HCT116 (cell line): Measurements from ENCODE around the gene ADGRA1. TPM values are rescaled to one million over a fixed set of nuclear protein-coding genes. Genes with fewer than 3 reads are reported as not detected.

Experiments used
- ATAC-seq: fragments of 200-7000 bp; cut with Tn5 transposase; 2 replicates; pipeline ENCODE4 v1.9.1; 2020; ENCODE audit warnings: mild to moderate bottlenecking, moderate library complexity
- BruUV-seq: library from RNA; stranded (reverse); fragments of 400-500 nt; replicated peaks from 2 replicates; lab custom pipeline; 2021; lab: Mats Ljungman, UMichigan
- CTCF ChIA-PET: fragments of 300-600 bp; sonication (Branson Sonifier 250); formaldehyde crosslinking; loops from one replicate; lab custom pipeline; 2021; ENCODE audit warnings: antibody characterized with exemption; lab: Charles Lee
- POLR2A ChIA-PET: fragments of 300-600, 350-600 bp; sonication (Branson Sonifier 250); formaldehyde crosslinking; loops from one replicate; lab custom pipeline; 2021; ENCODE audit warnings: antibody characterized with exemption; lab: Charles Lee
- RAD21 ChIA-PET, 2 experiments: fragments of 300-600 bp; sonication (Branson Sonifier 250); formaldehyde crosslinking; loops; one replicate each; lab custom pipeline; 2023; ENCODE audit warnings: low total read pairs in 2 of 2; ENCODE audit not compliant: uncharacterized antibody in 2 of 2, unreplicated experiment in 2 of 2, low non-redundant PET in 1 of 2; lab: Charles Lee
- DNase-seq: peaks from one replicate; pipeline ENCODE4 v3.0.0-alpha.2; 2010; ENCODE audit warnings: low read depth, low spot score
- H2AFZ ChIP-seq: fragments of 200-600 bp; shearing (Covaris generic), sonication (generic); 2 replicates; pipeline ENCODE4 v1.6.1; 2017; ENCODE audit warnings: low read depth, mixed run types, mixed read lengths, antibody characterized with exemption, low read length; ENCODE audit not compliant: poor library complexity, severe bottlenecking
- H3K27ac ChIP-seq: 2 replicates; pipeline ENCODE4 v1.5.1; 2012; ENCODE audit warnings: low read depth, low read length
- H3K27me3 ChIP-seq: fragments of 200-600 bp; sonication (generic); 2 replicates; pipeline ENCODE4 v1.6.1; 2016; ENCODE audit warnings: mixed run types, low read length, mixed read lengths; ENCODE audit not compliant: insufficient read depth
- H3K36me3 ChIP-seq, 2 experiments: fragments of 200-500 bp in 1 of 2; fragments of 200-600 bp in 1 of 2; sonication (Bioruptor generic) in 1 of 2; sonication (generic) in 1 of 2; 2 replicates each; pipeline versions ENCODE4 v1.5.1 to v1.6.1; 2014 to 2016; ENCODE audit warnings: low read length in 2 of 2, inconsistent platforms in 1 of 2, mixed read lengths in 1 of 2, mixed run types in 1 of 2; ENCODE audit not compliant: insufficient read depth in 2 of 2, control insufficient read depth in 1 of 2
- H3K4me1 ChIP-seq, 2 experiments: fragments of 200-600 bp in 1 of 2; sonication (generic) in 1 of 2; 2 replicates each; pipeline versions ENCODE4 v1.5.1 to v1.6.1; 2012 to 2017; ENCODE audit warnings: low read length in 2 of 2, inconsistent platforms in 1 of 2, mild to moderate bottlenecking in 1 of 2, mixed read lengths in 1 of 2, mixed run types in 1 of 2, moderate library complexity in 1 of 2; ENCODE audit not compliant: insufficient read depth in 2 of 2, control insufficient read depth in 1 of 2
- H3K4me2 ChIP-seq: fragments of 200-600 bp; sonication (generic); 2 replicates; pipeline ENCODE4 v1.6.1; 2017; ENCODE audit warnings: mixed run types, low read length, mixed read lengths
- H3K4me3 ChIP-seq, 2 experiments: fragments of 200-600 bp in 1 of 2; sonication (generic) in 1 of 2; replicated peaks in 1 of 2; 2 replicates each; pipeline ENCODE4 v1.5.1; 2011 to 2016; ENCODE audit warnings: low read length in 2 of 2, control low read depth in 1 of 2, low read depth in 1 of 2, mild to moderate bottlenecking in 1 of 2, mixed read lengths in 1 of 2, mixed run types in 1 of 2
- H3K79me2 ChIP-seq: fragments of 200-600 bp; sonication (generic); 2 replicates; pipeline ENCODE4 v1.6.1; 2017; ENCODE audit warnings: mild to moderate bottlenecking, mixed run types, low read length, moderate library complexity, mixed read lengths; ENCODE audit not compliant: insufficient read depth
- H3K9ac ChIP-seq: fragments of 200-600 bp; sonication (generic); 2 replicates; pipeline ENCODE4 v1.6.1; 2016; ENCODE audit warnings: low read length, mixed read lengths
- H3K9me2 ChIP-seq: fragments of 200-600 bp; sonication (generic), shearing (Covaris generic); 2 replicates; pipeline ENCODE4 v1.6.1; 2017; ENCODE audit warnings: mixed run types, mild to moderate bottlenecking, moderate library complexity; ENCODE audit not compliant: insufficient read depth
- H3K9me3 ChIP-seq, 2 experiments: fragments of 200-500 bp in 1 of 2; fragments of 200-600 bp in 1 of 2; sonication (Bioruptor generic) in 1 of 2; sonication (generic) in 1 of 2; 2 replicates each; pipeline ENCODE4 v1.6.1; 2014 to 2017; ENCODE audit warnings: low read length in 2 of 2, mixed read lengths in 2 of 2, inconsistent platforms in 1 of 2, low read depth in 1 of 2, mild to moderate bottlenecking in 1 of 2, mixed run types in 1 of 2, moderate library complexity in 1 of 2; ENCODE audit not compliant: control insufficient read depth in 1 of 2, insufficient read depth in 1 of 2
- H4K20me1 ChIP-seq: fragments of 200-600 bp; sonication (generic), shearing (Covaris generic); 2 replicates; pipeline ENCODE4 v1.6.1; 2017; ENCODE audit warnings: mixed run types, mild to moderate bottlenecking, moderate library complexity; ENCODE audit not compliant: insufficient read depth
- CEBPB ChIP-seq: IDR thresholded peaks from 2 replicates; pipeline ENCODE4 v1.6.1; 2012; ENCODE audit warnings: low read depth
- EGR1 ChIP-seq: IDR thresholded peaks from 2 replicates; pipeline ENCODE4 v1.6.1; 2012; ENCODE audit warnings: low read depth
- EZH2 ChIP-seq: fragments of 200-600 bp; sonication (generic); IDR thresholded peaks from 2 replicates; pipeline ENCODE4 v1.6.1; 2017; ENCODE audit warnings: antibody characterized with exemption, mixed run types
- FOSL1 ChIP-seq: IDR thresholded peaks from 2 replicates; pipeline ENCODE4 v1.6.1; 2012; ENCODE audit warnings: low read depth
- JUND ChIP-seq: IDR thresholded peaks from 2 replicates; pipeline ENCODE4 v1.6.1; 2012
- POLR2A ChIP-seq: IDR thresholded peaks from 2 replicates; pipeline ENCODE4 v1.7.0; 2011; ENCODE audit warnings: borderline replicate concordance; ENCODE audit not compliant: insufficient read depth, insufficient read length; ENCODE audit errors: extremely low read depth
- RAD21 ChIP-seq: IDR thresholded peaks from 2 replicates; pipeline ENCODE4 v1.6.1; 2012; ENCODE audit warnings: low read depth, mild to moderate bottlenecking
- REST ChIP-seq: IDR thresholded peaks from 2 replicates; pipeline ENCODE4 v1.6.1; 2012; ENCODE audit warnings: low read depth
- SIN3A ChIP-seq: IDR thresholded peaks from 2 replicates; pipeline ENCODE4 v1.6.1; 2012; ENCODE audit warnings: low read depth
- SP1 ChIP-seq: IDR thresholded peaks from 2 replicates; pipeline ENCODE4 v1.6.1; 2012; ENCODE audit warnings: low read depth
- TCF7L2 ChIP-seq: IDR thresholded peaks from 2 replicates; pipeline ENCODE4 v1.7.0; 2011; ENCODE audit warnings: borderline replicate concordance, inconsistent platforms; ENCODE audit not compliant: insufficient read depth, insufficient read length; ENCODE audit errors: extremely low read depth
- YY1 ChIP-seq: IDR thresholded peaks from 2 replicates; pipeline ENCODE4 v1.6.1; 2011; ENCODE audit warnings: low read length, low read depth, moderate library complexity, mild to moderate bottlenecking; ENCODE audit not compliant: insufficient replicate concordance; ENCODE audit errors: extremely low read depth
- intact Hi-C: fragments of 100-400 bp; cut with micrococcal nuclease; formaldehyde crosslinking; loops from 2 replicates; pipeline ENCODE4 v1.10.0; 2022
- total RNA-seq: library from RNA; stranded (reverse); gene quantifications from one replicate; pipeline ENCODE4 v1.2.1, GENCODE V29; 2021; ENCODE audit not compliant: unreplicated experiment
- TF ChIP-seq, protein P1 (sequence below): IDR thresholded peaks from 2 replicates; pipeline ENCODE4 v1.6.1; 2011; ENCODE audit warnings: mild to moderate bottlenecking, low read length, moderate library complexity; ENCODE audit not compliant: insufficient replicate concordance; ENCODE audit errors: extremely low read depth

Gene ADGRA1
- total RNA-seq, 1 experiment from 2014 or later: not detected

DNA sequence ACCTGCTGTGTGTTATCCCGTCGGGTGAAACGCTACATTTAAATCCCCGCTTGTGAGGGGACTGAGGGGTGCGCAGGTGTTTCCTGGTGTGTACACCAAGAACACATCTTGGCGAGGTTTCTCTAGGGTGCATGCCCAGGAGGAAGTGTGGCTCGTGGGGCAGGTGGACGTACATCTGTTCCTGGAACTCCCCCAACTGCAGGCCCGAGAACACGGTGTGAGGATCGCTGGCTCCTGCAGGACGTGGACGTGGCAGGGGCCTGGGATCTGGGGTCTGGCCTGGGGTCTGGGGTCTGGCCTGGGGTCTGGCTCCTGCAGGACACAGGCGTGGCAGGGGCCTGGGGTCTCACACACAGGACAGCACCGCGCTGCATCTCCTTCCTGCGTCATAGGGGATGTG lies 82.4 kb downstream of the ADGRA1 start:
- ATAC-seq (no peak), DNase-seq (no peak)
- H4K20me1 ChIP-seq: no peaks in the 10 kb centered on the region
- intact Hi-C loops: no loop called here
- POLR2A ChIA-PET: no interaction called here
- RAD21 ChIA-PET: no interaction called here
- H3K27ac ChIP-seq: no peak overlapping the region
- H3K36me3 ChIP-seq: no peaks in the 10 kb centered on the region
- H3K9ac ChIP-seq: no peak overlapping the region
- no peak overlapping the region for H3K4me3 ChIP-seq
- BruUV-seq: no TSS peak
- no peaks in the 10 kb centered on the region for H3K79me2 ChIP-seq
- CTCF ChIA-PET: no interaction called here
- H3K4me2 ChIP-seq: no peak overlapping the region
- TF ChIP-seq, protein P1, sequence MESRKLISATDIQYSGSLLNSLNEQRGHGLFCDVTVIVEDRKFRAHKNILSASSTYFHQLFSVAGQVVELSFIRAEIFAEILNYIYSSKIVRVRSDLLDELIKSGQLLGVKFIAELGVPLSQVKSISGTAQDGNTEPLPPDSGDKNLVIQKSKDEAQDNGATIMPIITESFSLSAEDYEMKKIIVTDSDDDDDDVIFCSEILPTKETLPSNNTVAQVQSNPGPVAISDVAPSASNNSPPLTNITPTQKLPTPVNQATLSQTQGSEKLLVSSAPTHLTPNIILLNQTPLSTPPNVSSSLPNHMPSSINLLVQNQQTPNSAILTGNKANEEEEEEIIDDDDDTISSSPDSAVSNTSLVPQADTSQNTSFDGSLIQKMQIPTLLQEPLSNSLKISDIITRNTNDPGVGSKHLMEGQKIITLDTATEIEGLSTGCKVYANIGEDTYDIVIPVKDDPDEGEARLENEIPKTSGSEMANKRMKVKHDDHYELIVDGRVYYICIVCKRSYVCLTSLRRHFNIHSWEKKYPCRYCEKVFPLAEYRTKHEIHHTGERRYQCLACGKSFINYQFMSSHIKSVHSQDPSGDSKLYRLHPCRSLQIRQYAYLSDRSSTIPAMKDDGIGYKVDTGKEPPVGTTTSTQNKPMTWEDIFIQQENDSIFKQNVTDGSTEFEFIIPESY: no peak
- no peak for TF ChIP-seq POLR2A
- no peak for TF ChIP-seq SP1
- no peak for TF ChIP-seq EZH2
- no peak for TF ChIP-seq CEBPB
- no peak for TF ChIP-seq RAD21
- TF ChIP-seq TCF7L2: no peak
- H3K27me3 ChIP-seq: no peaks in the 10 kb centered on the region
- H3K4me1 ChIP-seq: no peaks in the 10 kb centered on the region
- H3K9me2 ChIP-seq: no peaks in the 10 kb centered on the region
- no peak overlapping the region for H2AFZ ChIP-seq
- no peaks in the 10 kb centered on the region for H3K9me3 ChIP-seq

- no peak overlapping the region for H3K27ac ChIP-seq
- no peaks in the 10 kb centered on the region for H3K36me3 ChIP-seq
- no peak overlapping the region for H2AFZ ChIP-seq
- H3K9me2 ChIP-seq: no peaks in the 10 kb centered on the region
- H3K4me2 ChIP-seq: no peak overlapping the region
- RAD21 ChIA-PET: no interaction called here
- H3K27me3 ChIP-seq: no peaks in the 10 kb centered on the region
- intact Hi-C loops: no loop called here
- H4K20me1 ChIP-seq: no peaks in the 10 kb centered on the region
- POLR2A ChIA-PET: no interaction called here
- DNase-seq (no peak), ATAC-seq (no peak)
- no TSS peak for BruUV-seq
- H3K4me3 ChIP-seq: no peak overlapping the region
- no peaks in the 10 kb centered on the region; a peak in 1 of 4 replicates for H3K9me3 ChIP-seq
- CTCF ChIA-PET: no interaction called here
- H3K4me1 ChIP-seq: no peaks in the 10 kb centered on the region
- no peaks in the 10 kb centered on the region for H3K79me2 ChIP-seq
- no peak overlapping the region for H3K9ac ChIP-seq
- TF ChIP-seq SIN3A: no peak
- TF ChIP-seq, protein P1: no peak
- TF ChIP-seq POLR2A: no peak
- TF ChIP-seq YY1: no peak
- no peak for TF ChIP-seq EGR1
- TF ChIP-seq EZH2: no peak
- no peak for TF ChIP-seq FOSL1
- no peak for TF ChIP-seq JUND
- no peak for TF ChIP-seq REST
- TF ChIP-seq RAD21: no peak
Observed at GRCh38 chr10:133173860-133174640, 86.3 kb downstream of the ADGRA1 start.
